NCI-H2107 treated with DMSO at 0.1 percent for 48 hours (cell line): ENCODE data around the gene CCT4.
A peak's percentile ranks its signal among the peaks of the same experiment; 100 is the strongest.
"Not testable (repeated sequence)": the region's sequence is repeated elsewhere in the genome, so short reads cannot be mapped to it uniquely, and the experiment has no call there.

Source experiments
- DNase-seq: peaks from one replicate; lab custom pipeline; 2025; ENCODE audit not compliant: unreplicated experiment; lab: John Stamatoyannopoulos, UW

CCT4 gene

DNA sequence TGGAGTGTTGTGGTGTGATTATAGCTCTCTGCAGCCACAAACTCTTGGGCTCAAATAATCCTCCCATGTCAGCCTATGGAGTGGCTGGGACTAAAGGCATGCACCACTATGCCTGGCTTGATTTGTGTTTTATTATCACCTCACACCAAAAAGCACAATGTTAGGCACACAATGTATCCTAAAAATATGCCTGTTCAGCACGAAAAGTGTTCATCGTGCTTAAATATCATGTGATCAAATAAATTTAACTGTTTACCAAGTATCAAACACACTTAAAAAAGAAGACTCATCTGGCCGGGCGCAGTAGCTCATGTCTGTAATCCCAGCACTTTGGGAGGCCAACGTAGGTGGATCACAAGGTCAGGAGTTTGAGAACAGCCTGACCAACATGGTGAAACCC lies 5.6 kb downstream of the CCT4 start:
- no peak for DNase-seq

DNA sequence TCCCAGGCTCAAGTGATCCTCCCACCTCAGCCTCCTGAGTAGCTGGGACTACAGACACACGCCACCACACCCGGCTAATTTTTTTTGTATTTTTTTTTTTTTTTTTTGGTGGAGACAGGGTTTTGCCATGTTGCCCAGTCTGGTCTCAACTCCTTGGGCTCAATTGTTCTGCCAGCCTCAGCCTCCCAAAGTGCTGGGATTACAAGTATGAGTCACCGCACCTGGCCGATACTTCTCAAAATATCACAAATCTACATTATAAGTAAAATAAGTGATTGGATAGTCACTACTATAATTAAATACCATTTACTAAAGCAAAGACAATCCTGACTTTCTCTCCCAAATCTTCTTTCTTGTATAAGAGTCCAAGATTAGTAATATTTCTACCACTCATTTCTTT lies 9.1 kb downstream of the CCT4 start:
- DNase-seq = not testable (repeated sequence)

DNA sequence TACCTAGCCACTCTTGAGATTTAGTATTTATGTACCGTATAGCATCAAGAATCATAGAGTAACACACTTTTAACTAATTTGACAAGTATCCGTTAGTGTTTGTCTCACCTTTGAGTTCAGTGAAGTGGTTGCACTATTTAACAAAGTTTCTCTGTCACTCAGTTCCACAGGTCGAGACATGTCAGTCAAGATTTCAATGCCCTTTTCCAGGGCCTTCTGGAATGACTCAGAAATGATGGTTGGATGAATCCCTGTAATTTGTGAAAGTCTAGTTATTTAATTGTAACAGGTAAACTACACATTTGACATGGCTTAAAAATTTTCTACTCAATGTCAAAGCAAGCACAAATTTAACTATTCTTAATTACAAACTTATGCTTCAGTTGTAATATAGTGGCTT lies 9.7 kb downstream of the CCT4 start:
- no peak for DNase-seq

GRCh38 chr2:61877571-61878245 lies 10.7 kb downstream of the CCT4 start:
- DNase-seq = no peak

DNA sequence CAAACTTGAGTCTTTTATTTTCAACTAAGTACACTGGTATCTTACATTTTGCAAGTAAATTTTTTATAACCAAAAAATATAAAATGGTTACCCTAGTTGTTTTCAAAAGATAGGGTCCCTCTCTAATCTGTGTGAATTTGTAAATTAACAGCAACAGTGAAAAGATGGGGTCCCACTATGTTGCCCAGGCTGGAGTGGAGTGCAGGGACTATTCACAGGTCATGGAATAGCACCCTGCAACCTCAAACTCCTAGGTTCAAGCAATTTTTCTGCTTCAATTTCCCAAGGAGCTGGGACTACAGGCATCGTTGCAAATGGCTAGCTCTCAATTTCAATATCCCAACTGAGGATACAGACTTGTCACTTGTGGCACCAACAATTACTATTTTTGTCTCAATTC lies 12.1 kb downstream of the CCT4 start:
- DNase-seq = no peak

DNA sequence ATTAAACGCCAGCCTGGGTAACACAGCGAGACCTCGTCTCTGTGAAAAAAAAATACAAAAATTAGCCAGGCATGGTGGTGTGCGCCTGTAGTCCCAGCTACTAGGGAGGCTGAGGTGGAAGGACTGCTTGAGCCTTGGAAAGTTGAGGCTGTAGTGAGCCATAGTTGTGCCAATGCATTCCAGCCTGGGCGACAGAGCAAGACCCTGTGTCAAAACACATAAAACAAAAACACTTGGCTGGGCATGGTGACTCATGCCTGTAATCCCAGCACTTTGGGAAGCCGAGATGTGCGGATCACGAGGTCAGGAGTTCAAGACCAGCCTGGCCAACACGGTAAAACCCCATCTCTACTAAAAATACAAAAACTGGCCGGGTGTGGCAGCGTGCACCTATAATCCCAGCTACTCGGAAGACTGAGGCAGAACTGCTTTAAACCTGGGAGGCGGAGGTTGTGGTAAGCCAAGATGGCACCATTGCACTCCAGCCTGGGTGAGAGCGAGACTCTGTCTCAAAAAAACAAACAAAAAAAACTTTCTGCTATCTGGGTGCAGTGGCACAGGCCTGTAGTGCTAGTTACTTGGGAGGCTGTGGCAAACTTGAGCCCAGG lies 21.9 kb downstream of the CCT4 start:
- not testable (repeated sequence) for DNase-seq

- no peak for DNase-seq
These were observed 26.4 kb downstream of the CCT4 start for GRCh38 chr2:61862085-61862484.

GRCh38 chr2:61857224-61857623 lies 31.2 kb downstream of the CCT4 start:
- DNase-seq = no peak

- no peak for DNase-seq
These were observed 33.2 kb downstream of the CCT4 start for GRCh38 chr2:61855318-61855613.

DNA sequence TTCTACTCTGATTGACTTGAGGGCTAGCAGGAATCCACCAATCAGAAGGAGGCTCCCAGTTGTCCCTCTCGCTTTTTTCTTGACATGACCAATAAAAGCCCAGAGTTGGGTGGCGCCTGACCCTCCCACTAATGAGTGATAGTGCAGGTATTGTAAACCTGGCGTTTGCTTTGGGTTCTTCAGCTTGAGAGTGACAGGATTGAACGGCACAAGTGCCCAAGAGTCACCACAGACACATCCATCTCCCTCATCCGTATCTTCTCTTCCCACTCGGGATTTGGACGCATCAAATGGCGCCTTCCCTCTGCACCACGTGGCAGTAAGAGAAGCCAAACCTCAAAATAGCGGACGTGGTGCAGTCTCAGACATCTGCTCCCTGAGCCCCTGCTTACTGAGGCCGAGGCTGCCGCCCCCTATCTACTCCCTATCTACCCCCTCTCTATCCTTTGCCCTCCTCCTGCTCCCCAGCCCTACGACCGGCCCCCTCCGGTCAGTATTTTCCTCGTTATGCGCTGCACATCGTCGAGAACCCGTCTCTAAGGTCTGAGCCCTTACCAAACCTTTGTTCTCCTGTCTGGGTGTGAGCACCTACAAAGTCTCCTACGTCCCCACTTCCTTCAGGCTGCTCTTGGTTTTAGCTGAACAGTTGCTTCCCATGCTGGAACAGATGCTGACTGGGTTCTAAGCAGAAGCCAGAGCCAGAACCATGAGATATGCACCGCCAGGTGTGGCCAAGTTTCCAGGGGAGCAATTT lies 33.7 kb downstream of the CCT4 start:
- peak; percentile 97 for DNase-seq

DNA sequence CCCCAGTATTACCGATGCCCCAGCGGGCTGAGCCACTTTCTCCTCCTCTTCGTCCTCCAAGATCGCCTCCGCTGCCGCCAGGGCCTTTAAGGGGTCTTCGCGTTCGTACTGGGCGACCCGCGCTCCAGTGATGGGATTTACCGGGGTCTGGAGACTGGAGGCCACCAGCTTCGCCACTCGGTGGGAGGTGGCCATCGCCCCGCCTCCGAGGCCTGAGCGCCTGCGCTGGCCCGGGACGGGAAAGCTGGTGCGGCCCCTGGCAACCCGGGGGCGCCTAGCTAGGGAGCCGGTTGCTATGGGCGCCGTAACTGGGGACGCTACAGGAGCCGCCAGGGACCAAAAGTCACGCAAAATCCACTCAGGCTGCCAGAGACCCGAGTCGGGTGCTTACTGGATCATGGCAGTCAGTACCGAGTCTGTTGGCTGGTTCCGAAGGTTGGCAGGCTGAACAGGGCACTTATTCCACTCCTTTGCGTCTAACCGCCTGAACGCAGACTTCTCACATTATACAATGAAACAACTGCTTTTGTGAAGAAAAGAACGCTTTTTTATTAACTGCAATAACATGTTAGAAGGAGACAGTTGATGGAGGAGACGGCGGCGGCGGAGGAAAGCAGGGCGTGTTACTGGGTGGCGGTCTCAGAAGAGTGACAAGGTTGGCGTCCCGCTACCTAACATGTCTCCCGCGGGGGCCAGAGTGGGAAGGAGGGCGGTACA lies 34.5 kb downstream of the CCT4 start, which contains the start of gene FAM161A:
TSS of gene FAM161A (minus strand) at position 214 of the 717 bp plus-strand sequence. CDS start at position 195, 19 bp downstream.
- peak; percentile 64 for DNase-seq

GRCh38 chr2:61853086-61853846 lies 35.2 kb downstream of the CCT4 start:
- peak; percentile 7 for DNase-seq

DNA sequence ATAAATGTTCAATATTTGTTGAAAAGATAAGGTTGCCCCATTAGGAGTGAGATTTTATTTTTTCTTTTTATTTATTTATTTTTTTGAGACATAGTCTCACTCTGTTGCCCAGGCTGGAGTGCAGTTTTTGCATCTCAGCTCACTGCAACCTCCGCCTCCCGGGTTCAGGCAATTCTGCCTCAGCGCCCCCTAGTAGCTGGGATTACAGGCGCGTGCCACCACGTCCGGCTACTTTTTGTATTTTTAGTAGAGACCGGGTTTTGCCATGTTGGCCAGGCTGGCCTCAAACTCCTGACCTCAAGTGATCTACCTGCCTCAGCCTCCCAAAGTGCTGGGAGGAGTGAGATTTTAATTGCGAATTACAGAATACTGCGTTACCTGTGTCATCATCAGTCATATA lies 37.2 kb downstream of the CCT4 start:
- DNase-seq = not testable (repeated sequence)

DNA sequence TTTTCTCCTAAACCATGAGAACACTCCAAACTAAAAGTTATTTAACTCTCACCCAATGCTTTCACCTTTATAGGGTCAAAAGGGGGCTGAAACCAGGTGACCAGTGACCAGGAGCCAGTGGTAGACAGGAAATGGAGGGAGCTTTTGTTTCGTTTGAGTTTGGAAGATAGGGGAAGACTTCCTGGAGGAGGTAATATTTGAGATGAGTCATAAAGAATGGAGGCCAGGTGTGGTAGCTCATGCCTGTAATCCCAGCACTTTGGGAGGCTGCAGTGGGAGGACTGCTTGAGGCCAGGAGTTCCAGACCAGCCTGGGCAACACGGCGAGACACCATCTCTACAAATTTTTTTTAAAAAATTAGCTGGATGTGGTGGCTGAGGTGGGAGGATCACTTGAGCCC lies 43.1 kb downstream of the CCT4 start:
- no peak for DNase-seq

GRCh38 chr2:61841286-61841685 lies 47.2 kb downstream of the CCT4 start:
- no peak for DNase-seq

DNA sequence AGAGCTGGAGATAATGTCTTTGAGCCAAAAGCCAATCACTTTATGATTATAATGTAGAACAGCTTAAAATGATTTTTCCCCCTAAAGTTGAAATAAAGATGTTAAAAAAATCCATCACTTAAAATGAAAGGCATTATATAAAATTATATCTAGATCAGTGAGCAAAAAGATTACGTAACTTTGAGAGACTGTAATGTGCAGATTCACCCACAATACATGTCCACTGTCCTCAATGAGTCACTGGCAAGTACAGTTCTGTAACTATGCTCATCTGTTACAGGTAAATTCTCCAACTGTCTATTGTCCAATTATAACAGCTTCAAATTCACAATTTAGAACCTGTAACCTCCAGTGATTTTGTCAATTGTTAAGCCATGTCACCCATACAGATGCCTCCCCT lies 53.6 kb downstream of the CCT4 start:
- DNase-seq = no peak

- no peak for DNase-seq
These were observed 54.5 kb downstream of the CCT4 start for GRCh38 chr2:61833971-61834370.

GRCh38 chr2:61832183-61832841 lies 56.1 kb downstream of the CCT4 start:
- DNase-seq = no peak

- no peak for DNase-seq
These were observed 66.2 kb downstream of the CCT4 start for GRCh38 chr2:61822255-61822654.
